Lung (tissue), 16 donors: ENCODE data around the gene NDUFS3. TPM values are rescaled to one million over a fixed set of nuclear protein-coding genes. Genes with fewer than 3 reads are reported as not detected.
"Not testable (repeated sequence)": the region's sequence is repeated elsewhere in the genome, so short reads cannot be mapped to it uniquely, and the experiment has no call there.

ENCODE experiments used
- ATAC-seq: fragments of 200-7000 bp; cut with Tn5 transposase; one replicate; pipeline ENCODE4 v1.9.1; 2020; ENCODE audit warnings: moderate number of reproducible peaks; ENCODE audit not compliant: insufficient read depth, low FRiP score
- DNase-seq, 3 donors: peaks; one replicate each; pipeline ENCODE4 v3.0.0-alpha.2; 2013 to 2017
- H3K27ac ChIP-seq, 2 donors: one replicate each; pipeline ENCODE4 v1.5.1; 2013; ENCODE audit warnings: mild to moderate bottlenecking in 2 of 2, moderate library complexity in 2 of 2, control low read depth in 1 of 2, inconsistent platforms in 1 of 2, low read depth in 1 of 2, low read length in 1 of 2
- H3K27me3 ChIP-seq, 3 donors: one replicate each; pipeline ENCODE4 v1.5.1; 2013; ENCODE audit warnings: low read length in 2 of 3; ENCODE audit not compliant: control insufficient read depth in 3 of 3, insufficient read depth in 3 of 3
- H3K36me3 ChIP-seq, 4 donors: one replicate each; pipeline ENCODE4 v1.5.1; 2013; ENCODE audit warnings: low read length in 4 of 4, mild to moderate bottlenecking in 1 of 4, moderate library complexity in 1 of 4; ENCODE audit not compliant: control insufficient read depth in 4 of 4, insufficient read depth in 4 of 4
- H3K4me1 ChIP-seq, 5 donors: one replicate each; pipeline ENCODE4 v1.5.1; 2013; ENCODE audit warnings: low read length in 5 of 5, mild to moderate bottlenecking in 2 of 5, moderate library complexity in 1 of 5; ENCODE audit not compliant: control insufficient read depth in 5 of 5, insufficient read depth in 5 of 5
- H3K4me3 ChIP-seq: one replicate; pipeline ENCODE4 v1.5.1; 2013; ENCODE audit warnings: mild to moderate bottlenecking, control low read depth, moderate library complexity
- H3K9ac ChIP-seq, 2 donors: one replicate each; pipeline ENCODE4 v1.5.1; 2013; ENCODE audit warnings: low read length in 2 of 2, control low read depth in 1 of 2; ENCODE audit not compliant: insufficient read depth in 1 of 2
- H3K9me3 ChIP-seq, 4 donors: one replicate each; pipeline ENCODE4 v1.5.1; 2013; ENCODE audit warnings: low read length in 3 of 4, mild to moderate bottlenecking in 1 of 4, moderate library complexity in 1 of 4; ENCODE audit not compliant: control insufficient read depth in 4 of 4, insufficient read depth in 3 of 4
- WGBS, 2 donors: extraction: QIAGEN DNeasy Blood & Tissue Kit; methylation state at CpG; one replicate each; pipeline ENCODE4 v1.1.7; 2013; 5-methylcytosine and 5-hydroxymethylcytosine counted together
- long read RNA-seq, 5 donors: transcript quantifications; one replicate each; lab custom pipeline, GENCODE V29; 2026
- polyA plus RNA-seq, 2 donors: library from polyadenylated mRNA; stranded (reverse); fragments of 200-250 nt; gene quantifications; one replicate each; pipeline ENCODE4 v1.2.1, GENCODE V29; 2013
- total RNA-seq, 2 donors: library from RNA; depleted of rRNA in 1 of 2; stranded (reverse); fragments of >200 nt in 1 of 2; gene quantifications; one replicate each; pipeline ENCODE4 v1.2.1, GENCODE V29; 2014 to 2021
- TF ChIP-seq, protein P1 (sequence below): IDR thresholded peaks from 2 replicates; pipeline ENCODE4 v1.5.1; 2012; ENCODE audit warnings: mild to moderate bottlenecking; ENCODE audit errors: control extremely low read depth, extremely low read depth
- donor health status: control.
- donor health status: control.
- donor health status: Bipolar disorder and iron deficiency.
- donor health status: healthy.
- donor health status: DM: yes; HTN: yes; CAD: no.

NDUFS3 gene
- total RNA-seq (10 to 100 TPM; 32.2 to 89.5 TPM), polyA plus RNA-seq (100 to 1,000 TPM in 1 of 2 donors, 10 to 100 TPM in 1; 90.5 to 168 TPM)
- long read RNA-seq, donor 1, transcript NDUFS3-205 (2 exons, 269 nt): minor isoform, 8 of 57 reads
- long read RNA-seq, donor 1, transcript NDUFS3-201 (7 exons, 958 nt): major isoform, 45 of 57 reads
- long read RNA-seq, donor 1, partial matches to known transcripts: 0 of 57 reads
- long read RNA-seq, donor 1, other reads (novel, unspliced or antisense): 0 of 57 reads
- long read RNA-seq, donor 2, transcript NDUFS3-201 (7 exons, 958 nt): major isoform, 20 of 22 reads
- long read RNA-seq, donor 2, partial matches to known transcripts: 0 of 22 reads
- long read RNA-seq, donor 2, other reads (novel, unspliced or antisense): 0 of 22 reads
- long read RNA-seq, donor 3, transcript NDUFS3-201 (7 exons, 958 nt): major isoform, 31 of 46 reads
- long read RNA-seq, donor 3, partial matches to known transcripts: 6 of 46 reads
- long read RNA-seq, donor 3, other reads (novel, unspliced or antisense): 0 of 46 reads
- long read RNA-seq, donor 4, transcript NDUFS3-201 (7 exons, 958 nt): major isoform, 21 of 25 reads
- long read RNA-seq, donor 4, partial matches to known transcripts: 0 of 25 reads
- long read RNA-seq, donor 4, other reads (novel, unspliced or antisense): 0 of 25 reads
- long read RNA-seq, donor 5, transcript NDUFS3-201 (7 exons, 958 nt): major isoform, 57 of 67 reads
- long read RNA-seq, donor 5, partial matches to known transcripts: 0 of 67 reads
- long read RNA-seq, donor 5, other reads (novel, unspliced or antisense): 0 of 67 reads

DNA sequence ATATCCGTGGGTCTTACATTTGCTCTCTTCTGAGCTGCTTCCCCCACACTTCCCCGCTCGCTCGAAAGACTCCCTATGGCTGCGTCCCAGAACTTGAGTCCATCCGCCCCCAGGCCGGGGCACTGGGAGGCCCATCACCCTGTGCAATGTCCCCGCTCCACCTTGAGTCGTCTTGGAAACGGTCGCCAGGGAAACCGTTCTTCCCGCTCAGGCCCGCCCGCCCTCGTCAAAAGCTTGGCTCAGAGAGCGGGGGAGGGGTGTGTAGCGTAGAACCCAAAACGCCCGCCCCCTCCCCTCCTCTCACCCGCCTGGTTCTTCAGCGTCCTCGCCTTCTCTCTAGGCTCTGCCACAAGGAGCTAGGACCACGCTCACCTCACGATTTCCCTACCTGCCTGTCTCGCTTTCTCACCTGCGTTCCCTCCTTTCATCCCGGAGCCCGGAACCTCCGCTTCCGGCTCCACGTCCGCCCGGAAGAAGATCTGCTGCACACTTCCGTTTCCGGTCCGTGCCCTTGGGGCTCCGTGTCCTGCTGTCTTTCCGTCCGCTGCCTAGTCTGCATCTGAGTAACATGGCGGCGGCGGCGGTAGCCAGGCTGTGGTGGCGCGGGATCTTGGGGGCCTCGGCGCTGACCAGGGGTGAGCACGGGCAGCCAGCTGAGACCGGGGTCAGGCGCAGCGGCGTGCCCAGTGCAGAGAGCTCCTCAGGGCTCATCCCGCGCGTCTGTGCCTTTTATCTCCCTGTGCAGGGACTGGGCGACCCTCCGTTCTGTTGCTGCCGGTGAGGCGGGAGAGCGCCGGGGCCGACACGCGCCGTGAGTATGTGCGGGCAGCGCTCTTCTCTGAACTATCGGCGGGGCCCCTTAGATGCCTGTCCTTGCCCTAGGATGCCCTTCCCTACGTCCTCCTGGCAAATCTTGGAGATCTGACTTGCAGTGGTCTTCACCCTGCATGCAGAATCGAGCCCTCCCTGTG is at the start of gene NDUFS3, which contains the start of gene KBTBD4:
Gene NDUFS3 (plus strand): TSS at position 551 of the 971 bp plus-strand sequence. CDS start 18 bp downstream, at position 569.
Gene KBTBD4 (minus strand): TSS at position 447 of the 971 bp plus-strand sequence. CDS start 19 bp downstream, at position 428.
- Histone ChIP-seq H3K9ac (peak within 1 kb of the TSS; percentile 52 to 93), H3K4me1 (peaks cover 5 to 21% (median 10%) of the 10 kb centered on the region in 5 donors), H3K9me3 (no peaks in the 10 kb centered on the region), H3K27ac (peak within 1 kb of the TSS; percentile 75 to 89), H3K36me3 (peaks cover 25 to 48% (median 29%) of the 10 kb centered on the region in 4 donors), H3K4me3 (peak within 1 kb of the TSS; percentile 96), H3K27me3 (no peaks in the 10 kb centered on the region)
- 0% methylated on average over 68 to 71 of the region's 72 CpGs for WGBS, 2 donors
- TF ChIP-seq, protein P1, sequence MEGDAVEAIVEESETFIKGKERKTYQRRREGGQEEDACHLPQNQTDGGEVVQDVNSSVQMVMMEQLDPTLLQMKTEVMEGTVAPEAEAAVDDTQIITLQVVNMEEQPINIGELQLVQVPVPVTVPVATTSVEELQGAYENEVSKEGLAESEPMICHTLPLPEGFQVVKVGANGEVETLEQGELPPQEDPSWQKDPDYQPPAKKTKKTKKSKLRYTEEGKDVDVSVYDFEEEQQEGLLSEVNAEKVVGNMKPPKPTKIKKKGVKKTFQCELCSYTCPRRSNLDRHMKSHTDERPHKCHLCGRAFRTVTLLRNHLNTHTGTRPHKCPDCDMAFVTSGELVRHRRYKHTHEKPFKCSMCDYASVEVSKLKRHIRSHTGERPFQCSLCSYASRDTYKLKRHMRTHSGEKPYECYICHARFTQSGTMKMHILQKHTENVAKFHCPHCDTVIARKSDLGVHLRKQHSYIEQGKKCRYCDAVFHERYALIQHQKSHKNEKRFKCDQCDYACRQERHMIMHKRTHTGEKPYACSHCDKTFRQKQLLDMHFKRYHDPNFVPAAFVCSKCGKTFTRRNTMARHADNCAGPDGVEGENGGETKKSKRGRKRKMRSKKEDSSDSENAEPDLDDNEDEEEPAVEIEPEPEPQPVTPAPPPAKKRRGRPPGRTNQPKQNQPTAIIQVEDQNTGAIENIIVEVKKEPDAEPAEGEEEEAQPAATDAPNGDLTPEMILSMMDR: no peak
- DNase-seq (peak; percentile 91 to 94 (median 93)), ATAC-seq (peak; percentile 98)

DNA sequence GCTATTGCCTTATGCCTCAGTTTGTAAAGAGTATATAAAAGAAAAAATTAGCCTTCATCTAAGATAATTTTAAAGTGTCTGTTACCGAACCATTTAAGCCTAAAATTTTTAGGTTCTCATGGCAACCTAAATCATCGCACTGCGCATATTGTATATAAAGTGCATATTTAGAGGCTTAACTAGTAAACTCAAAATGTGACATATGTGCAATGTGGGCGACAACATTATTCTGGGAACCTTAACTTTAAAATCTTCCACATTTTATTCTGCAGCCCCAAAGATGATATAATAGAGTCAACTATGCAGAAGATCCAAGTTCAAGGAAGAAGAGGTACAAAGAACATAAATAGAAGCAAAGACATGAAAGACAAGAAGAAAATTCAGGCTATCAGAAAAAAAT is 48.9 kb upstream of the NDUFS3 start:
- no peak for ATAC-seq
- H3K9me3 ChIP-seq: no peaks in the 10 kb centered on the region
- peaks cover 0 to 5% (median under 1%) of the 10 kb centered on the region in 4 donors for H3K36me3 ChIP-seq
- no peak overlapping the region for H3K9ac ChIP-seq
- peaks cover 0 to 18% (median under 1%) of the 10 kb centered on the region in 5 donors for H3K4me1 ChIP-seq
- no peak for DNase-seq
- TF ChIP-seq, protein P1: no peak
- H3K4me3 ChIP-seq: no peak overlapping the region
- no peak overlapping the region for H3K27ac ChIP-seq
- H3K27me3 ChIP-seq: no peaks in the 10 kb centered on the region
- WGBS, 2 donors: 94% methylated on average over 4 of the region's 4 CpGs

DNA sequence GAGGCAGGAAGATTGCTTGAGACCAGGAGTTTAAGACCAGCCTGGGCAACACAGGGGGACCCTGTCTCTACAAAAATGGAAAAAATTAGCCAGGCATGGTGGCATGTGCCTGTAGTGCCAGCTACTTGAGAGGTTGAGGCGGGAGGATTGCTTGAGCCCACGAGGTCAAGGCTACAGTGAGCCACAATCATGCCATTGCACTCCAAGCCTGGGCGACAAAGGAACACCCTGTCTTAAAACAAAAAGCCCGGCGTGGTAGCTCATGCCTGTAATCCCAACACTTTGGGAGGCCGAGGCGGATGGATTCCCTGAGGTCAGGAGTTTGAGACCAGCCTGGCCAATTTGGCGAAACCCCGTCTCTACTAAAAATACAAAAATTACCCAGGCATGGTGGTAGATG is 48.2 kb upstream of the NDUFS3 start:
- H3K27me3 ChIP-seq, H3K9ac ChIP-seq, DNase-seq, ATAC-seq, H3K9me3 ChIP-seq, H3K4me3 ChIP-seq, H3K36me3 ChIP-seq, H3K27ac ChIP-seq: not testable (repeated sequence)
- peaks cover 0 to 18% (median 0%) of the 10 kb centered on the region in 5 donors for H3K4me1 ChIP-seq
- WGBS, 2 donors: 91 to 92% methylated on average over 9 of the region's 9 CpGs
